Coronary artery (tissue), 2 donors: ENCODE data around the gene CFL1.
A peak's percentile ranks its signal among the peaks of the same experiment; 100 is the strongest.

Source experiments
- DNase-seq: peaks from one replicate; pipeline ENCODE4 v3.0.0-alpha.2; 2017; ENCODE audit warnings: low spot score
- H3K27ac ChIP-seq, 2 donors: fragments of 200-600 bp; sonication (generic); one replicate each; pipeline ENCODE4 v1.5.1; 2016 to 2019
- H3K4me3 ChIP-seq: fragments of 200-600 bp; sonication (generic); 2 replicates; pipeline ENCODE4 v1.5.1; 2016; ENCODE audit warnings: mild to moderate bottlenecking, moderate library complexity
- CTCF ChIP-seq: fragments of 200-600 bp; sonication (generic); IDR thresholded peaks from one replicate; pipeline ENCODE4 v1.5.1; 2019; ENCODE audit warnings: antibody characterized with exemption

CFL1 gene

GRCh38 chr11:65817835-65818680, 39.9 kb downstream of the CFL1 start:
- H3K27ac ChIP-seq: peak overlapping the region; percentile 58 to 78

GRCh38 chr11:65817312-65817834, 40.6 kb downstream of the CFL1 start:
- no peak for TF ChIP-seq CTCF
- DNase-seq: no peak
- Histone ChIP-seq H3K27ac (peak overlapping the region in 1 of 2 donors; percentile 58), H3K4me3 (peak overlapping the region; percentile 82)

More at GRCh38 chr11:65817835-65818680, 39.9 kb downstream of the CFL1 start:
- peak; percentile 92 for DNase-seq
- H3K4me3 ChIP-seq: peak overlapping the region; percentile 82
- TF ChIP-seq CTCF: peak; percentile 100

- TF ChIP-seq CTCF: no peak
Measured at GRCh38 chr11:65816696-65817095, 41.3 kb downstream of the CFL1 start.

GRCh38 chr11:65814986-65815565, 42.9 kb downstream of the CFL1 start:
- Histone ChIP-seq H3K27ac (peak overlapping the region in 1 of 2 donors; percentile 43), H3K4me3 (no peak overlapping the region)
- DNase-seq: no peak
- TF ChIP-seq CTCF: no peak

More at GRCh38 chr11:65816696-65817095, 41.3 kb downstream of the CFL1 start:
- Histone ChIP-seq H3K27ac (no peak overlapping the region), H3K4me3 (no peak overlapping the region)
- no peak for DNase-seq

- H3K27ac ChIP-seq: peak overlapping the region in 1 of 2 donors; percentile 43
- H3K4me3 ChIP-seq: no peak overlapping the region
- no peak for TF ChIP-seq CTCF
- DNase-seq: no peak
Measured at GRCh38 chr11:65814131-65814985, 43.6 kb downstream of the CFL1 start.

GRCh38 chr11:65811764-65812475, 46.1 kb downstream of the CFL1 start:
- no peak for DNase-seq
- H3K4me3 ChIP-seq: no peak overlapping the region
- H3K27ac ChIP-seq: no peak overlapping the region
- TF ChIP-seq CTCF: no peak
